HG03039 (cell line): ENCODE results near the gene CLDN18.

ENCODE experiments used
- ATAC-seq: cut with Tn5 transposase; IDR thresholded peaks from one replicate; pipeline ENCODE4 v1.9.1; 2021; ENCODE audit warnings: mild to moderate bottlenecking, moderate library complexity; ENCODE audit not compliant: unreplicated experiment

The CLDN18 gene

DNA sequence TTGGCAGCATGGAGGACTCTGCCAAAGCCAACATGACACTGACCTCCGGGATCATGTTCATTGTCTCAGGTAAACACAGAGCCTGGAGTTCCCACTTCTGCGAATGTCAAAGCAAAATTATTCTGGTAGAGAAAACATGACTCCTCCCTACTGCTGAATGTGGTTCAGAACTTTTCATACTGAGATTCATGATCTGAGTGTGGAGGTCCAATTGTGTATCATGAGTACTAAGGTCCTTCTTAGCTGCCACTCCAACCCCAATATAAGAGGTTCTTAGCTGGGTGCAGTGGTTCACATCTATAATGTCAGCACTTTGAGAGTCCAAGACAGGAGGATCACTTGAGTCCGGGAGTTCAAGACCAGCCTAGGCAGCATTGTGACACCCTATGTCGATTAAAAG lies 13.8 kb downstream of the CLDN18 start:
- no peak for ATAC-seq

DNA sequence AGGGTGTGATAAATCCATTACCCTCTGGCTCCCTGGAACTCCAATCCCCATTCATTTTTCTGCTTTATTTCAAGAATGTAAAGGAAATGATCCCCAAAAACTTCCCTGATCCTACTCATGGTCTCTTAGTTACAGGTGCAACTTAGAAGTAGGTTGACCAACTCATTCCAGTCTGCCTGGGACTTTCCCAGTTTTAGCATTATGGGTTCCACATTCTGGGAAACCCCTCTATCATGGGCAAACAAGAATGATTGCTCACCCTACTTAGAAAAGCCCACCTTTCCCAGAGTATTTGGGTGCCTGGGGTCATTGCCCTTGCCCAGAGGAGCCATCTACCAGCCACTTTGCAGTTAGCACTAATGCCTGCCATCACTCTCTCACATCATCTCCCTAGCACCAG lies 15.6 kb downstream of the CLDN18 start:
- no peak for ATAC-seq

DNA sequence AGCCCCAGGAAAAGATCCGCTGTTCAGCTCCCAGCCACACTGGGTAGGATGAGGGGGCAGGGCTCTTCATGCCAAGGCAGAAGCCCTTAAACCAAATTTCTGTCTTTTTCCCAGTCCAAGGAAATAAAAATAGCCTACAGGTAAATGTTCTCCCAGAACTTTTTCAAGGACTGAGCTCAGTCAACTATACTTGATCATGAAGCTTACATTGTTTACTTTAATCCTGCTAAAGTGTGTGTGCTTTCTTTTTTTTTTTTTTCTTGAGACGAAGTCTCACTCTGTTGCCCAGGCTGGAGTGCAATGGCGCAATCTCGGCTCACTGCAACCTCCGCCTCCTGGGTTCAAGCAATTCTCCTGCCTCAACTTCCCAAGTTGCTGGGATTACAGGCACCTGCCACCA lies 17.9 kb downstream of the CLDN18 start:
- ATAC-seq = no peak

DNA sequence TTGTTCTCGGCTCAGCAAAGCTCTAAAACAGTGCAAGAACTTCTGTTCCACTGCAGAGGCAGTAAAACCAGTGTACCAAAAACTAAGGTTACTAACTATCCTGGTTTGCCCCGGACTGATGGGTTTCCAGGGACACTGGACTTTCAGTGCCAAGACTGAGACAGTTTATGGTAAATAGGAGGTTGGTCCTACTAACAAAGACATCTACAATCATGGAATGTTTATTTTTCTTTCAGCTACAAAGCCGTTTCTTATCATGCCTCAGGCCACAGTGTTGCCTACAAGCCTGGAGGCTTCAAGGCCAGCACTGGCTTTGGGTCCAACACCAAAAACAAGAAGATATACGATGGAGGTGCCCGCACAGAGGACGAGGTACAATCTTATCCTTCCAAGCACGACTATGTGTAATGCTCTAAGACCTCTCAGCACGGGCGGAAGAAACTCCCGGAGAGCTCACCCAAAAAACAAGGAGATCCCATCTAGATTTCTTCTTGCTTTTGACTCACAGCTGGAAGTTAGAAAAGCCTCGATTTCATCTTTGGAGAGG lies 20.8 kb downstream of the CLDN18 start:
- no peak for ATAC-seq

DNA sequence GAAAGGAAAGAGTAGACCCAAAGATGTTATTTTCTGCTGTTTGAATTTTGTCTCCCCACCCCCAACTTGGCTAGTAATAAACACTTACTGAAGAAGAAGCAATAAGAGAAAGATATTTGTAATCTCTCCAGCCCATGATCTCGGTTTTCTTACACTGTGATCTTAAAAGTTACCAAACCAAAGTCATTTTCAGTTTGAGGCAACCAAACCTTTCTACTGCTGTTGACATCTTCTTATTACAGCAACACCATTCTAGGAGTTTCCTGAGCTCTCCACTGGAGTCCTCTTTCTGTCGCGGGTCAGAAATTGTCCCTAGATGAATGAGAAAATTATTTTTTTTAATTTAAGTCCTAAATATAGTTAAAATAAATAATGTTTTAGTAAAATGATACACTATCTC lies 21.6 kb downstream of the CLDN18 start:
- ATAC-seq = no peak

DNA sequence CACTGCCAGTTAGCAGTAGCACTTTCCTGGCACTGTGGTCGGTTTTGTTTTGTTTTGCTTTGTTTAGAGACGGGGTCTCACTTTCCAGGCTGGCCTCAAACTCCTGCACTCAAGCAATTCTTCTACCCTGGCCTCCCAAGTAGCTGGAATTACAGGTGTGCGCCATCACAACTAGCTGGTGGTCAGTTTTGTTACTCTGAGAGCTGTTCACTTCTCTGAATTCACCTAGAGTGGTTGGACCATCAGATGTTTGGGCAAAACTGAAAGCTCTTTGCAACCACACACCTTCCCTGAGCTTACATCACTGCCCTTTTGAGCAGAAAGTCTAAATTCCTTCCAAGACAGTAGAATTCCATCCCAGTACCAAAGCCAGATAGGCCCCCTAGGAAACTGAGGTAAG lies 22.6 kb downstream of the CLDN18 start:
- no peak for ATAC-seq

DNA sequence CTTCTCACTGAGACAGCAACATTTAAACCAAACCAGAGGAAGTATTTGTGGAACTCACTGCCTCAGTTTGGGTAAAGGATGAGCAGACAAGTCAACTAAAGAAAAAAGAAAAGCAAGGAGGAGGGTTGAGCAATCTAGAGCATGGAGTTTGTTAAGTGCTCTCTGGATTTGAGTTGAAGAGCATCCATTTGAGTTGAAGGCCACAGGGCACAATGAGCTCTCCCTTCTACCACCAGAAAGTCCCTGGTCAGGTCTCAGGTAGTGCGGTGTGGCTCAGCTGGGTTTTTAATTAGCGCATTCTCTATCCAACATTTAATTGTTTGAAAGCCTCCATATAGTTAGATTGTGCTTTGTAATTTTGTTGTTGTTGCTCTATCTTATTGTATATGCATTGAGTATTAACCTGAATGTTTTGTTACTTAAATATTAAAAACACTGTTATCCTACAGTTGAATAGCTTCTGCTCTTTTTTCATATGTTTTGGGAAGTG lies 23.3 kb downstream of the CLDN18 start:
- no peak for ATAC-seq

DNA sequence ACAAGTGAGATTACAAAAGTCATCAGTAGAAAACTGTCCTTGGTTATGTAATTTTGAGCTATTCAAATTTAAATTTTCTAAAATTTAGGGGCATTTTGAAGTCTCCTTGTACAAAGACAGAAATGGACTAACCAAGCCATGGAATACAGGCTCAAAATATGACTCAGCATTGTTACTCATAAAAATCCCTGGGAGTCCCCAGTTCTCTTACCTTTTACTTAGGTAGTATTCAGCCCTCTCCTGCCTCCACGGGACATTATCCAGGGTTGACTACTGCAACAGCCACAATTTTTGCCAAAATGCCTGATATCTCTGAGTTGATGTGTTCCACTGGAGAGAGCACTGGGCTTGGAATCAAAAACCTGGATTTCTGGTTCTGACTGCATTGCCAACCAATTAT lies 25.0 kb downstream of the CLDN18 start:
- no peak for ATAC-seq

DNA sequence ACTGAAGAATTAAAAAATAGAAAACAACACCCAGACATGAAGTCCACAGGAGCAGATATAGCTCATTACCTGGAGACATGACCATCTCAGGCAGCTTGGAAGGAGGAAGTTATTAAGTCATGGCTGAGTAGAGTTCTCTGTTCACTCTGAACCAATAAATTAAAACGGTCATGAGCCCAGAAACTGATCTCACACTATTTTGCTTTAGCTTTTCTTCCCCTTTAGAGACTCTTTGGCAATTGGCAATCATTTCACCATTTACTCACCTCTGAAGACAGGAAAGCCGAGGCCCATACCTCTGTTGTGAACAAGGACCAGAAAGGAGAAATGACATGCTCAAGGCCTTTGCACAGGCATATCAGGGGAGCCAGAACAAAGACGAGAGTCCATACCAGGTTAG lies 26.6 kb downstream of the CLDN18 start:
- no peak for ATAC-seq

DNA sequence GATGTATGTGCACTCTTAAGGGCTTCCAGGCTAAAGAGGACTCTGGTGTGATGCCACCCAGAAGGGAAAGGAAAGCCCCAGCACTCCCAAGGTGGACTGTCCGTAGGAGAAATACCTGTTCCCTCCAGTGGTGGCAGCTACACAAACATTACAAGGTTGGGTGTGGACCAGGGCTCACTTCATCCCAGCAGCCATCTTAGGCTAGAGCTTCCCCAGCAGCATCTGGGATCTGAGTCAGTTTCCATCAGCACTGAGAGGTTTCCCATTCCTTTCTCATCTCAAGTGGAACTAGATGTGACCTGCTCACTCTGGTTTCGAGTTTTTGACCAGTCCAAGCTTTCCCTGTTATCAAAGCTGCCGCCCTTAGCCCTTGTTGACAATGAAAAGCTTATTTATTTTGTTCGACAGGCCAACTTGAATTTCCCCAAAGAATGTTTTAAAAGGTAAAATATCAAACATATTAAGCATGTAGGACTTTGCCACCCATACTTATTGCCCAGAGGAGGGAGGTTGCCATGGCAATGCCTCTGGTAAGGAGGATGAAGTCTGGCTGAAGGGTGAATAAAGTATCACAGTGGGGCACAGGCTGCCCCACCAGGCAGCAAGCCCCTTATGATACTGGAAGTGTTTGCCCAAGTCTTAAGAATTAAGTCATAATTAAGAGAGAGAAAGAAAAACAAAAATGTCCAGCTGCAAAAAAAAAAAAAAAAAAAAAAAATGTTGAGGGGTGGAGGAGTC lies 28.9 kb downstream of the CLDN18 start:
- no peak for ATAC-seq

DNA sequence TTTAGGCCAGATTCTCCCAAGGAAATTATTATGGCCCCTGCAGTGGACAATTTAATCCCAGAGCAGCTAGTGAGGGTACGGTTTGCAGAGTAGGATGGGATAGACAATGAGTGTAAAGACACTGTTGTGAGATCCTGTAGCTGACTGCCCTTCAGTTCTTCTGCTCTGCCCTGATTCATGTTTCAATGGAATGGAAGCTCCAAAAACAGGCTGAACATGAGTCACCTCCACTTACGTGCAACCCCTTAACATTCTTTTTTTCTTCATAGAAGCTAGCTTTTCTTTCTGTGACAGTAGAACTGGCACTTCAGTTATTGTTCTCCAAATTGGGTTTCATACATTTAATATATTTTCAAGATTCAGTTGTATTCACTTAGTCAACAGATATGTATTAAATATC lies 32.1 kb downstream of the CLDN18 start:
- no peak for ATAC-seq

DNA sequence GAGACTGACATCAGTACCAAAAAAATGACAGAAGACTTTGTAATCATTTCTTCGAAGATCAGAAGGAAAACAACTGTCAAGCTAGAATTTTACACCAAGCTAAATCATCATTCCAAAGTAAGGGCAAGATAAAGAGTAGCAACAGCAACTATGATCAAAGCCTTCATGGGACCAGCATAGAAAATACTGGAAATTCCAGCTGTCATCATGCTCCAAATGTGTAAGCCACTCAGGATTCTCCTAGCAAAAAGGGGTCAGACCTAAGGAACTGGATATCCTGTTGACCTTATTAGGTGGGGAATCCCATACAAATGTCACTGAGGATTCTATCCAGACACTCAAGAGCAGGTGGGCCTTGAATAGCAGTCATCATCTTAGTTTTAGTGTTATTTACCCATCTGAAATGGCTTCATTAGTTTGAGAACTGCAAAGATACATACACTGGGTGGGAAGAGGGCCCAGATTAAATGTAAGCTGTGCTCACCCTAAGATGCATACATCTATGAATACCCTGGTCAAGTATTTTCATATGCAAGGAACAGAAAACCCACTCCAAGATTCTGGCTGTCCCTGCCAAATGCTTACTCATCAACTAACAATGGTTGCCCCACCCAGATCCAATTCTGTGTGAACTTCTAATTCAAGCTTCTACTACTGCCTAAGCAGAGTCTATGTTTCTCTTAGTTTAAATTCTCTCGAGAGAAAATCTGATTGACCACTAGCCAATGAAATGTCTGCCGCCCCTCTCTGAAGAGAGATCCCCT lies 33.5 kb downstream of the CLDN18 start:
- ATAC-seq = no peak

DNA sequence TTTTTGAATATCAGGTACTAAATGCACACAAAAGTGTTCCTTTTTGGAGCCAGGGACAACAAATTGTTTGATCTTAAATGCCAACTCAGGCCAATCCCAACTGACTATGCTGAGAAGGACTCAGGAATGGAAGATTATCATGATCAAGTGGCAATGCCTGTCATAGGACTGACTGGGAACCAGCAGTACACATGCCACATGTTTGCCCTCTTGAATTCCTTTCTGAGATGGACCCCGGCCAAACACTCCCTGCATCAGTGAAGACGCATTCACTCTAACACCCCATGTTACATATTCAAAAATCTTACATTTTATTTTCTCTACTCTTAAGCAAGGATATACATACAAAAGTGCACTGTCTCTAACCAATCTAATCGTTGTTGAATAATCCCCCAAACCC lies 36.1 kb downstream of the CLDN18 start:
- no peak for ATAC-seq

DNA sequence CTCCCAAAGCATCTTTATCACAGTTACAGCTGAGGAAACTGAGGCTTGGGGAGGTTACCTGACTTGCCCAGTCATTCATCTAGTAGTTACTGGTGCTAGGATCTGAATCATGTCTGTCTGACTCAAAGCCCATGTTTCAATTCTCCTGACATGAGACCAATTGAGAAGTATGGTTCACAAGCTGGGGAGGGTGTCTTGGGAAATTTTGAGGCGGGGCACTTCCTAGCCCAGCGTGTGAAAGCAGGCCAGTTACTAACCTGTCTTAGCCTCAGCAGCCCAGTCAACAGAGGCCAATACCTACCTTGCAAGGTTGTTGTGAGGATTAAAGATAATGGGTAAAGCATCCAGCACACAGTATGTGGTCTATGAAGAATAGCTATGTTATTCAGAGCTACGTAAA lies 37.0 kb downstream of the CLDN18 start:
- ATAC-seq = peak; percentile 56

DNA sequence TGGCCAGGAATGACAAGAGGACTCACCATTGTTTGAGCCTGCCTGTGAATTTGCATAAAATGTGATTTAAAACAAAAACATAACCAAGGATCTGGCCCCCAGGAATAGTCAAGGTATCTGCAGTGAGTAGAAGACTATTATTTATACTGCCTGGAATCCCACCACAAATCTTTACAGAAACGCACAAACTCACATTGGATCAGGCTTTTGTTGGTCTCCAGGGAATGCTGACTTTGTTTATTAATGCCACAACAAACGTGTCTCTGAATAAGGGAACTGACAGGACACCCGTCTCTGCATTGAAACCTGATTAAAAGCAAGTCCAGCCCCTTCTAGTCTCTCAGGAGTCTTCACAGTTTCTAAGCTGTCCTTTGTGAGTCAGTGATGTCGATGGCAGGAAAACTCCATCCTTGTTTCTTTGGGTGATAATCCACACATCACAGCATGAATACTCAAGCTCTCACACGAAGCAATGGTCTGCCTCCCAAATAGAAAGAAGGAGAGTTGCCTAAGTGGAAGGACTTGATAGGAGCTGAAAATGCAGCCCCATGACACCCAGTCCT lies 37.7 kb downstream of the CLDN18 start:
- no peak for ATAC-seq

DNA sequence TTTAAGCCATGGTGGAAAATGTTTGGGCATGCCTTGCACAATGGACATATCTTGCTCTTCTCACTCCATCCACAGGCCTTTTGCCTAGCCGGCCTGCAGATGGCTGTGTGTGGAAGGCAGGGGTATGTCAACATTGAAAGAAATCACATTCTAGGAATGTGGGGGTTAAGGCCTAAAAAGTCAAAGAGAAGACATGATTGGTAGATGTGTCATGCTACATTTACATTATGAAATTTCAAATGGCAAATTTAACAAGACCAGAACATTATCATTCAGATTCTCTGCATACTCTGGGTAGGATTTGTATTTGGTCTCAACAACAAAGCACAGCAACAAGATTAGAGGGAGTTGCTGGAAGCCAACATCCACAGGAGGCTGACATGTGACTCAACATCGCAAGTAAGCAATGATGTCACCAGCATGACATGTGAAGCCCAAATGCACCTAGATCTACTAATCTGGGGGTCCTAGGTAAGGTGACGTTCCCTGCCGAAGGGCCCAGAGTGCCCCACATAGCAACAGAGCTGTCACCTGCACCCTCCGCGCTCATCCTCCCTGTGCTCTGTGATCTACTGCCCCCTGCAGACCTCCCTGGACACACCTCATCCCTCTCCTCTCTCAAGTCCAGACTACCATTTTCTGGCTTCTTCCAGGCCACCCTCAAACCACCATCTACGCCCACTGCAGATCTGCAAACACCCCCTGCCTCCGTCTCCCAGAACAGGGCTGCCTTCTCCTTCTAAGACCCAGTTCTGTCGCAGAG lies 39.4 kb downstream of the CLDN18 start:
- no peak for ATAC-seq

DNA sequence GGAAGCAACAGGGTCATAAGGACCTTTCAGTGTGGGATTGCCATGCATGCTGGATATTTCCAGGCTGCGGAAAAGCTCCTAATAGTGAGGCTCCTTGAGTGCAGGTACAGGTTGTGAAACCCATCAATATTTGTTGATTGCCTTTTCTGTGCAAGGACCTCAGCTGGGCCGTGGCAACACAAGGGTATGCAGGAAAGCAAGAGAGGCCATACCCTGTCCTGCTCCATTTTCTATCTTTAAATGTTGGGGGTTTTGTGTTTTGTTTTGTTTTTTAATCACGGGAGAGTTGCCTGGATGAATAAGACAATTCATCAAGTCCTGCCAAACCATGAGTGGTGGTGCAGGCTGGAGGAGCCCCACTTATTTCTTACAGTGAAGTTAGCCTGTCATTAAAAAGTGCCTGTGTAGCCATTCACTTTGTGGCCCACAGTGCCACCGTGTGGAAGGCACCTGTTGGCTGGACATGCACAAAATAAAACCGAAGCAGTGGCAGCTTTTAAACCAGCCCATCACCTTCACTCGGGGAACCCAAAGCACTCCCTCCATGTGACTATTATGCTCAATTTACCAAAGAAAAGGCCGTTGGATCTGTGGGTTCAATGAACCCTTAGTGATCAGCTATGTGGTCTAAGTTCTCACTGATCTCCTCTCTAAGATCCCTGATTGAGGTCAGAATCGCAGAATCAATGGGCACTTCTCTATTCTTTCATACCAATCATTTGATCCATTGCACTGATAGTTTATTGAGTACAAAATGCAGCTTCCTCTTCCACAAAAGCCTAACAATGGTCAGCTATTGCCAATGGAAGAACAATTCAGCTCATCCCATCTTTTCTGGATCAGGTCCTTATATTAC lies 42.2 kb downstream of the CLDN18 start:
- ATAC-seq = peak; percentile 58

DNA sequence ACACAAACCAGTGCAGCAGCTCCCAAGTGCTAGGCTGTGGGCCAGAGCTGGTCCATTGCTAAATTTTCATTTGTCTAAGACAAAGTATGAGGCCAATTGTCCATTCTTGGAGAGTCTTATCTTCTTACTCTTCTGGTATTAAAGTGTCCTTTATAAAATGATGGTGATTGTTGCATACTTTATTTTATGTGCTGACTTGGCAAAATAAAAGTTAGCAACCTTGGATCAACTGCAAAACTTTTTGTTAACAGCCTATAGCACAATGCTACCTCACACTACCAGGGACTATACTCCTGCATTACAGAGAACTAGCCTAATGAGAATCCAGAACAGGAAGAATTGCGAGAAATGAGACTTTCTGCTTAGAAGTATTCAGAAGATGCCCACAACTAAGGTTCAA lies 44.1 kb downstream of the CLDN18 start:
- ATAC-seq = no peak

DNA sequence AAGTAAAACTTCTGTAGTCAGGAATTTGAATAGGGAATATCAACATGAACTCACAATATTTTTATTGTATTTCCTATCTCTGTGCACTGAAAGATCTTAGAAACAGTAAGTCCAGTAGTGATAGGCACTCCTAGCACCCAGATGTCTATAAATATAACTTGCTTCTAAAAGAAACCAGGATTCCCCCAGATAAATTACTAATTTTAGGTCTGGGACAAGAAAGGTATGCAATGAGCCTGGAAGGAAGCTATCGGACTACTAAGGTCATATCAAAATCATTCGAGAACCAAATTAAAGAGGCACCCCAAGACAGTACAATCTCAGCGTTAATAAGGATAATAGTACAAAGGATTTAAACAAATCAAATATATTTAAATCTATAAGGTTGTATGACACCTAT lies 47.4 kb downstream of the CLDN18 start:
- ATAC-seq = no peak

DNA sequence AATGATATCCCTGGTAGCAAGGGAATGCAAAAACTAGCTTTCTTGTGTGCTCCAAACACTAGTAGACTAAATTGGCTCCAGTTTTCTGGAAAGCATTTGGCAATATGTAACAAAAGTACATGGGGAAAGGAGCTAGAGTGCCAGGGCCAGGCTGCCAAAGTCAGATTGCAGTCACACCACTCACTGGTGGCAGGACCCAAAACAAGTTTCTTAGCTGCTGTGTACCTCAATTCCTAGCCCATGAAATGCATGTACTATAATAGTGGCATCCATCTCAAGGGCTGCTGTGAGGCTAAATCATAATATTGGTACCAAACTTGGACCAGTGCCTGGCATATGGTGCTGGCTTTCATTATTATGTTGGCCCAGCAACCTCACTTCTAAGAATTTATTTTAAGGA lies 49.3 kb downstream of the CLDN18 start:
- ATAC-seq = no peak
